Measurements from ENCODE around the gene E2F4. TPM values are rescaled to one million over a fixed set of nuclear protein-coding genes. Genes with fewer than 3 reads are reported as not detected.

E2F4 gene
- total and polyA plus RNA-seq, 2 of the 13 experiments (the other 11 are each of a cell fraction or from before 2014, with no cell fraction given), result 84.8 to 91.2 TPM

GRCh38 chr16:67247192-67248072 lies 55.5 kb downstream of the E2F4 start, which contains the start of gene FHOD1 (continued):
- TF ChIP-seq ZNF484 (CRISPR knock-in tag; IDR thresholded peaks at IDR 0.05; ENCODE audit: borderline replicate concordance, low read depth), result no peak
- no peak for TF ChIP-seq FIP1L1 (IDR thresholded peaks at IDR 0.05; ENCODE audit: borderline replicate concordance, insufficient read depth, low read depth, low read length)
- TF ChIP-seq FOXA1 (IDR thresholded peaks at IDR 0.05), result no peak
- no peak for TF ChIP-seq FOXA1 (CRISPR knock-in tag; IDR thresholded peaks at IDR 0.05)
- no peak for TF ChIP-seq SSRP1 (CRISPR knock-in tag; IDR thresholded peaks at IDR 0.05)
- no peak for TF ChIP-seq ZSCAN25 (CRISPR knock-in tag; IDR thresholded peaks at IDR 0.05)
- TF ChIP-seq, protein P1, sequence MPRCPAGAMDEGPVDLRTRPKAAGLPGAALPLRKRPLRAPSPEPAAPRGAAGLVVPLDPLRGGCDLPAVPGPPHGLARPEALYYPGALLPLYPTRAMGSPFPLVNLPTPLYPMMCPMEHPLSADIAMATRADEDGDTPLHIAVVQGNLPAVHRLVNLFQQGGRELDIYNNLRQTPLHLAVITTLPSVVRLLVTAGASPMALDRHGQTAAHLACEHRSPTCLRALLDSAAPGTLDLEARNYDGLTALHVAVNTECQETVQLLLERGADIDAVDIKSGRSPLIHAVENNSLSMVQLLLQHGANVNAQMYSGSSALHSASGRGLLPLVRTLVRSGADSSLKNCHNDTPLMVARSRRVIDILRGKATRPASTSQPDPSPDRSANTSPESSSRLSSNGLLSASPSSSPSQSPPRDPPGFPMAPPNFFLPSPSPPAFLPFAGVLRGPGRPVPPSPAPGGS (CRISPR knock-in tag; IDR thresholded peaks at IDR 0.05), result peak; percentile 78; the same call in 1 of the 2 replicates
- TF ChIP-seq, protein P2, sequence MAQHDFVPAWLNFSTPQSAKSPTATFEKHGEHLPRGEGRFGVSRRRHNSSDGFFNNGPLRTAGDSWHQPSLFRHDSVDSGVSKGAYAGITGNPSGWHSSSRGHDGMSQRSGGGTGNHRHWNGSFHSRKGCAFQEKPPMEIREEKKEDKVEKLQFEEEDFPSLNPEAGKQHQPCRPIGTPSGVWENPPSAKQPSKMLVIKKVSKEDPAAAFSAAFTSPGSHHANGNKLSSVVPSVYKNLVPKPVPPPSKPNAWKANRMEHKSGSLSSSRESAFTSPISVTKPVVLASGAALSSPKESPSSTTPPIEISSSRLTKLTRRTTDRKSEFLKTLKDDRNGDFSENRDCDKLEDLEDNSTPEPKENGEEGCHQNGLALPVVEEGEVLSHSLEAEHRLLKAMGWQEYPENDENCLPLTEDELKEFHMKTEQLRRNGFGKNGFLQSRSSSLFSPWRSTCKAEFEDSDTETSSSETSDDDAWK (CRISPR knock-in tag; IDR thresholded peaks at IDR 0.05), result no peak
- TF ChIP-seq MEIS2 (CRISPR knock-in tag; IDR thresholded peaks at IDR 0.05), result peak; percentile 14; the same call in 1 of the 2 replicates
- peak; percentile 90 for TF ChIP-seq ZNF547 (CRISPR knock-in tag; IDR thresholded peaks at IDR 0.05)
- no peak for TF ChIP-seq KLF15 (CRISPR knock-in tag; IDR thresholded peaks at IDR 0.05; ENCODE audit: borderline replicate concordance)
- TF ChIP-seq, protein P3, sequence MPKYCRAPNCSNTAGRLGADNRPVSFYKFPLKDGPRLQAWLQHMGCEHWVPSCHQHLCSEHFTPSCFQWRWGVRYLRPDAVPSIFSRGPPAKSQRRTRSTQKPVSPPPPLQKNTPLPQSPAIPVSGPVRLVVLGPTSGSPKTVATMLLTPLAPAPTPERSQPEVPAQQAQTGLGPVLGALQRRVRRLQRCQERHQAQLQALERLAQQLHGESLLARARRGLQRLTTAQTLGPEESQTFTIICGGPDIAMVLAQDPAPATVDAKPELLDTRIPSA (CRISPR knock-in tag; IDR thresholded peaks at IDR 0.05; ENCODE audit: borderline replicate concordance), result 0 out of 2 replicates have a peak, but pooled peaks have one; percentile 44
- 0 out of 2 replicates have a peak, but pooled peaks have one; percentile 25 for TF ChIP-seq ZHX1 (CRISPR knock-in tag; IDR thresholded peaks at IDR 0.05; ENCODE audit: low read depth)
- TF ChIP-seq, protein P4, sequence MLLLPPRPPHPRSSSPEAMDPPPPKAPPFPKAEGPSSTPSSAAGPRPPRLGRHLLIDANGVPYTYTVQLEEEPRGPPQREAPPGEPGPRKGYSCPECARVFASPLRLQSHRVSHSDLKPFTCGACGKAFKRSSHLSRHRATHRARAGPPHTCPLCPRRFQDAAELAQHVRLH (CRISPR knock-in tag; IDR thresholded peaks at IDR 0.05; ENCODE audit: borderline replicate concordance, low read depth), result peak; percentile 28; the same call in 1 of the 2 replicates
- TF ChIP-seq, protein P5, sequence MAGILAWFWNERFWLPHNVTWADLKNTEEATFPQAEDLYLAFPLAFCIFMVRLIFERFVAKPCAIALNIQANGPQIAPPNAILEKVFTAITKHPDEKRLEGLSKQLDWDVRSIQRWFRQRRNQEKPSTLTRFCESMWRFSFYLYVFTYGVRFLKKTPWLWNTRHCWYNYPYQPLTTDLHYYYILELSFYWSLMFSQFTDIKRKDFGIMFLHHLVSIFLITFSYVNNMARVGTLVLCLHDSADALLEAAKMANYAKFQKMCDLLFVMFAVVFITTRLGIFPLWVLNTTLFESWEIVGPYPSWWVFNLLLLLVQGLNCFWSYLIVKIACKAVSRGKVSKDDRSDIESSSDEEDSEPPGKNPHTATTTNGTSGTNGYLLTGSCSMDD (CRISPR knock-in tag; IDR thresholded peaks at IDR 0.05), result no peak
- no peak for TF ChIP-seq ZNF7 (CRISPR knock-in tag; IDR thresholded peaks at IDR 0.05)
- no peak for TF ChIP-seq ELF4 (CRISPR knock-in tag; IDR thresholded peaks at IDR 0.05; ENCODE audit: borderline replicate concordance)
- TF ChIP-seq, protein P6, sequence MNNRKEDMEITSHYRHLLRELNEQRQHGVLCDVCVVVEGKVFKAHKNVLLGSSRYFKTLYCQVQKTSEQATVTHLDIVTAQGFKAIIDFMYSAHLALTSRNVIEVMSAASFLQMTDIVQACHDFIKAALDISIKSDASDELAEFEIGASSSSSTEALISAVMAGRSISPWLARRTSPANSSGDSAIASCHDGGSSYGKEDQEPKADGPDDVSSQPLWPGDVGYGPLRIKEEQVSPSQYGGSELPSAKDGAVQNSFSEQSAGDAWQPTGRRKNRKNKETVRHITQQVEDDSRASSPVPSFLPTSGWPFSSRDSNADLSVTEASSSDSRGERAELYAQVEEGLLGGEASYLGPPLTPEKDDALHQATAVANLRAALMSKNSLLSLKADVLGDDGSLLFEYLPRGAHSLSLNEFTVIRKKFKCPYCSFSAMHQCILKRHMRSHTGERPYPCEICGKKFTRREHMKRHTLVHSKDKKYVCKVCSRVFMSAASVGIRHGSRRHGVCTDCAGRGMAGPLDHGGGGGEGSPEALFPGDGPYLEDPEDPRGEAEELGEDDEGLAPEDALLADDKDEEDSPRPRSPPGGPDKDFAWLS (CRISPR knock-in tag; IDR thresholded peaks at IDR 0.05; ENCODE audit: borderline replicate concordance), result 0 out of 2 replicates have a peak, but pooled peaks have one; percentile 14
- TF ChIP-seq NR2F6 (IDR thresholded peaks at IDR 0.05), result no peak
- no peak for TF ChIP-seq NR2F6 (CRISPR knock-in tag; IDR thresholded peaks at IDR 0.05)
